ENCODE results near the gene MAPRE3. TPM values are rescaled to one million over a fixed set of nuclear protein-coding genes. Genes with fewer than 3 reads are reported as not detected.

MAPRE3 gene
- total and polyA plus RNA-seq, 9 of the 15 experiments (the other 6 are each of a cell fraction or from before 2014, with no cell fraction given), result 0.70 to 43.2 (median 12.6) TPM

- TF ChIP-seq PBX2 (CRISPR knock-in tag; IDR thresholded peaks at IDR 0.05; ENCODE audit: low read depth) (no peak), PBX2 (tag; conservative IDR thresholded peaks at IDR 0.05; ENCODE audit: low read depth) (0 out of 2 replicates have a peak, but pooled peaks have one; percentile 41), FUS (optimal IDR thresholded peaks at IDR 0.05; ENCODE audit: low read depth, low read length) (no peak), MLLT1 (IDR thresholded peaks at IDR 0.05) (peak in 1 of 2 experiments; percentile 40; a peak in 1 of 4 replicates), ZNF316 (IDR thresholded peaks at IDR 0.05) (peak; percentile 53; the same call in 1 of the 2 replicates), ZSCAN29 (IDR thresholded peaks at IDR 0.05) (no peak), SMARCA4 (IDR thresholded peaks at IDR 0.05) (peak; percentile 32), ZBTB40 (IDR thresholded peaks at IDR 0.05) (peak; percentile 8; the same call in 1 of the 2 replicates), ZBTB40 (CRISPR knock-in tag; IDR thresholded peaks at IDR 0.05) (no peak), ATF3 (IDR thresholded peaks at IDR 0.05) (peak; percentile 49), ATF3 (CRISPR knock-in tag; conservative IDR thresholded peaks at IDR 0.05) (no peak)
Measured at GRCh38 chr2:27076323-27076722, 105.9 kb downstream of the MAPRE3 start (continued).

All from K562 (cell line).